MCF 10A (cell line): ENCODE data around the gene SAMHD1. TPM values are rescaled to one million over a fixed set of nuclear protein-coding genes. Genes with fewer than 3 reads are reported as not detected.
A peak's percentile ranks its signal among the peaks of the same experiment; 100 is the strongest.

Experiments
- BruUV-seq: library from RNA; stranded (reverse); fragments of 400-500 nt; replicated peaks from 2 replicates; lab custom pipeline; 2021; lab: Mats Ljungman, UMichigan
- CTCF ChIA-PET: fragments of 300-600 bp; sonication (Branson Sonifier 250); formaldehyde crosslinking; extraction: SDS; loops from one replicate; lab custom pipeline; 2021; ENCODE audit warnings: antibody characterized with exemption, inconsistent platforms; lab: Yijun Ruan, JAX
- POLR2A ChIA-PET: fragments of 300-600, 350-650 bp; sonication (Branson Sonifier 250); formaldehyde crosslinking; extraction: SDS; loops from one replicate; lab custom pipeline; 2020; ENCODE audit warnings: antibody characterized with exemption, inconsistent platforms; lab: Yijun Ruan, JAX
- DNase-seq: peaks from one replicate; pipeline ENCODE4 v3.0.0-alpha.2; 2018; ENCODE audit not compliant: unreplicated experiment
- H3K27ac Mint-ChIP-seq: one replicate; pipeline ENCODE4 v1.8.0; 2022; ENCODE audit warnings: mild to moderate bottlenecking, low read depth, mixed read lengths; ENCODE audit not compliant: unreplicated experiment
- H3K27me3 Mint-ChIP-seq: one replicate; pipeline ENCODE4 v1.8.0; 2022; ENCODE audit warnings: mixed read lengths; ENCODE audit not compliant: insufficient read depth, unreplicated experiment
- H3K36me3 Mint-ChIP-seq: one replicate; pipeline ENCODE4 v1.8.0; 2022; ENCODE audit warnings: mild to moderate bottlenecking, moderate library complexity, mixed read lengths; ENCODE audit not compliant: insufficient read depth, unreplicated experiment
- H3K4me1 Mint-ChIP-seq: one replicate; pipeline ENCODE4 v1.8.0; 2022; ENCODE audit warnings: mixed read lengths; ENCODE audit not compliant: insufficient read depth, unreplicated experiment
- H3K4me3 Mint-ChIP-seq: one replicate; pipeline ENCODE4 v1.8.0; 2022; ENCODE audit warnings: mild to moderate bottlenecking, moderate library complexity, mixed read lengths; ENCODE audit not compliant: unreplicated experiment
- H3K9me3 Mint-ChIP-seq: one replicate; pipeline ENCODE4 v1.8.0; 2022; ENCODE audit warnings: mixed read lengths; ENCODE audit not compliant: unreplicated experiment
- CTCF ChIP-seq: fragments of 200-600 bp; IDR thresholded peaks from one replicate; pipeline ENCODE4 v1.8.0; 2022; ENCODE audit warnings: antibody characterized with exemption, mild to moderate bottlenecking; ENCODE audit not compliant: unreplicated experiment
- intact Hi-C: fragments of 100-400 bp; cut with micrococcal nuclease; formaldehyde crosslinking; loops from 2 replicates; pipeline ENCODE4 v1.14.1; 2022
- total RNA-seq: library from RNA; stranded (reverse); gene quantifications from 2 replicates; pipeline ENCODE4 v1.2.3, GENCODE V29; 2022

Gene SAMHD1
- total RNA-seq, 1 experiment from 2014 or later, result 2.6 TPM

GRCh38 chr20:36862857-36863668 is 88.4 kb downstream of the SAMHD1 start:
- ChIA-PET POLR2A (interaction anchor here (0.7 to 7.4 kb wide), 16 partner anchors 8 to 908 kb away, joined by 3 to 88 read pairs (median 6); partner anchors contain the start of genes DSN1 and RAB5IF), CTCF (interaction anchor here (0.5 to 3.0 kb wide), 19 partner anchors 8 to 371 kb away, joined by 3 to 14 read pairs (median 4); partner anchors contain the start of gene DSN1)
- Mint-ChIP-seq H3K27ac (no peak overlapping the region), H3K4me3 (peak overlapping the region; percentile 76), H3K9me3 (no peaks in the 10 kb centered on the region), H3K4me1 (peaks cover 41% of the 10 kb centered on the region), H3K27me3 (no peaks in the 10 kb centered on the region), H3K36me3 (peaks cover 11% of the 10 kb centered on the region)
- intact Hi-C loops, result loop anchor here (1.0 to 5.0 kb wide), 3 partner anchors 28 to 71 kb away; no protein-coding TSS in a partner anchor
- no peak for TF ChIP-seq CTCF
- no TSS peak for BruUV-seq
- no peak for DNase-seq

- H3K27ac Mint-ChIP-seq, result no peak overlapping the region
- peaks cover 44% of the 10 kb centered on the region for H3K4me1 Mint-ChIP-seq
- intact Hi-C loops, result loop anchor here (1.0 to 5.0 kb wide), 3 partner anchors 27 to 70 kb away; no protein-coding TSS in a partner anchor
- CTCF ChIA-PET, result interaction anchor here (0.5 to 3.0 kb wide), 14 partner anchors 10 to 1631 kb away, joined by 3 to 14 read pairs (median 4); no protein-coding TSS in a partner anchor
- no peaks in the 10 kb centered on the region for H3K9me3 Mint-ChIP-seq
- no peaks in the 10 kb centered on the region for H3K27me3 Mint-ChIP-seq
- peaks cover 11% of the 10 kb centered on the region for H3K36me3 Mint-ChIP-seq
- no peak for TF ChIP-seq CTCF
- H3K4me3 Mint-ChIP-seq, result peak overlapping the region; percentile 76
- POLR2A ChIA-PET, result interaction anchor here (0.5 to 7.4 kb wide), 25 partner anchors 8 to 1974 kb away, joined by 3 to 88 read pairs (median 4); partner anchors contain the start of genes DSN1, NDRG3 and RAB5IF
- DNase-seq, result peak; percentile 98
- TSS peak; percentile 87 for BruUV-seq
These were observed 89.4 kb downstream of the SAMHD1 start for GRCh38 chr20:36861875-36862801.

GRCh38 chr20:36861625-36861874 is 90.0 kb downstream of the SAMHD1 start:
- peak overlapping the region; percentile 76 for H3K4me3 Mint-ChIP-seq
- no peak for DNase-seq
- H3K27me3 Mint-ChIP-seq, result no peaks in the 10 kb centered on the region
- H3K9me3 Mint-ChIP-seq, result no peaks in the 10 kb centered on the region
- peaks cover 11% of the 10 kb centered on the region for H3K36me3 Mint-ChIP-seq
- ChIA-PET POLR2A (interaction anchor here (0.6 to 7.4 kb wide), 21 partner anchors 8 to 666 kb away, joined by 3 to 88 read pairs (median 4); partner anchors contain the start of genes DSN1, NDRG3 and RAB5IF), CTCF (interaction anchor here (0.6 to 2.4 kb wide), 5 partner anchors 9 to 87 kb away, joined by 3 to 13 read pairs (median 9); no protein-coding TSS in a partner anchor)
- peaks cover 49% of the 10 kb centered on the region for H3K4me1 Mint-ChIP-seq
- H3K27ac Mint-ChIP-seq, result no peak overlapping the region
- no peak for TF ChIP-seq CTCF
- TSS peak; percentile 36 for BruUV-seq
- intact Hi-C loops, result loop anchor here (5.0 kb wide), 1 partner anchor 69 kb away; no protein-coding TSS in a partner anchor
